ENCODE data around the gene TAF15. TPM values are rescaled to one million over a fixed set of nuclear protein-coding genes. Genes with fewer than 3 reads are reported as not detected.

Gene TAF15
- total and polyA plus RNA-seq, 2 donors (not counting 1 experiment from before 2014, with no cell fraction given): 51.0 to 246 TPM

GRCh38 chr17:35765086-35765710 is 44.1 kb upstream of the TAF15 start:
- ChIA-PET POLR2A (interaction anchor here (1.0 to 1.7 kb wide), 3 partner anchors 37 to 44 kb away, joined by 3 to 33 read pairs (median 5); partner anchors contain the start of gene TAF15), CTCF (interaction anchor here (1.0 to 10.2 kb wide), 18 partner anchors 10 to 384 kb away, joined by 3 to 349 read pairs (median 10); partner anchors contain the start of genes MMP28, PEX12 and TAF15)
- Histone ChIP-seq H4K20me1 (ENCODE audit: control insufficient read depth, insufficient read depth, low read length, poor library complexity, severe bottlenecking) (no peaks in the 10 kb centered on the region), H3K9ac (ENCODE audit: low read length) (peak overlapping the region; percentile 85), H3K36me3 (replicated peaks in 1 of 2; ENCODE audit: control extremely low read depth in 1 of 2, control insufficient read depth in 1 of 2, extremely low read depth in 1 of 2, insufficient read depth in 2 of 2, low read length in 1 of 2) (no peaks in the 10 kb centered on the region), H3K9me3 (ENCODE audit: control extremely low read depth in 1 of 3, control insufficient read depth in 2 of 3, insufficient read depth in 1 of 3, low read length in 2 of 3) (peaks cover 0 to 2% (median 0%) of the 10 kb centered on the region in 3 donors), H3K27me3 (replicated peaks in 1 of 4; ENCODE audit: control extremely low read depth in 1 of 4, control insufficient read depth in 3 of 4, insufficient read depth in 4 of 4, low read length in 3 of 4) (no peaks in the 10 kb centered on the region), H3K27ac (ENCODE audit: low read length in 2 of 2) (no peak overlapping the region), H3K79me2 (ENCODE audit: control insufficient read depth, insufficient read depth, low read length) (no peaks in the 10 kb centered on the region), H3K4me1 (ENCODE audit: control insufficient read depth in 2 of 2, insufficient read depth in 2 of 2, low read length in 2 of 2) (peaks cover 7 to 13% of the 10 kb centered on the region in 2 donors), H2AFZ (ENCODE audit: insufficient read depth, low read depth, low read length, poor library complexity, severe bottlenecking) (peak overlapping the region; percentile 99), H3K4me3 (ENCODE audit: control extremely low read depth in 1 of 5, extremely low read depth in 1 of 5, insufficient read depth in 1 of 5, low read depth in 2 of 5, low read length in 4 of 5) (peak overlapping the region in 2 of 5 experiments; percentile 82 to 88), H3K4me2 (replicated peaks; ENCODE audit: low read depth, low read length, poor library complexity, severe bottlenecking) (peak overlapping the region; percentile 99)
- Mint-ChIP-seq H3K4me3 (peak overlapping the region; percentile 94), H3K27me3 (no peaks in the 10 kb centered on the region), H3K4me1 (peaks cover 8% of the 10 kb centered on the region), H3K27ac (peak overlapping the region; percentile 89), H3K9me3 (ENCODE audit: insufficient read depth) (no peaks in the 10 kb centered on the region)
- ATAC-seq (ENCODE audit: low read depth) (no peak), DNase-seq (no peak)
- intact Hi-C loops (cut with micrococcal nuclease): loop anchor here (2.0 to 10.0 kb wide), 2 partner anchors 720 to 784 kb away; partner anchors contain the start of genes LIG3 and ZNHIT3
- 93% methylated on average over 8 of the region's 11 CpGs for WGBS (ENCODE audit: insufficient coverage)
- TF ChIP-seq EZH2 (IDR thresholded peaks at IDR 0.05; ENCODE audit: borderline replicate concordance, insufficient read depth, low read depth, low read length, poor library complexity, severe bottlenecking): no peak
- TF ChIP-seq, protein P1, sequence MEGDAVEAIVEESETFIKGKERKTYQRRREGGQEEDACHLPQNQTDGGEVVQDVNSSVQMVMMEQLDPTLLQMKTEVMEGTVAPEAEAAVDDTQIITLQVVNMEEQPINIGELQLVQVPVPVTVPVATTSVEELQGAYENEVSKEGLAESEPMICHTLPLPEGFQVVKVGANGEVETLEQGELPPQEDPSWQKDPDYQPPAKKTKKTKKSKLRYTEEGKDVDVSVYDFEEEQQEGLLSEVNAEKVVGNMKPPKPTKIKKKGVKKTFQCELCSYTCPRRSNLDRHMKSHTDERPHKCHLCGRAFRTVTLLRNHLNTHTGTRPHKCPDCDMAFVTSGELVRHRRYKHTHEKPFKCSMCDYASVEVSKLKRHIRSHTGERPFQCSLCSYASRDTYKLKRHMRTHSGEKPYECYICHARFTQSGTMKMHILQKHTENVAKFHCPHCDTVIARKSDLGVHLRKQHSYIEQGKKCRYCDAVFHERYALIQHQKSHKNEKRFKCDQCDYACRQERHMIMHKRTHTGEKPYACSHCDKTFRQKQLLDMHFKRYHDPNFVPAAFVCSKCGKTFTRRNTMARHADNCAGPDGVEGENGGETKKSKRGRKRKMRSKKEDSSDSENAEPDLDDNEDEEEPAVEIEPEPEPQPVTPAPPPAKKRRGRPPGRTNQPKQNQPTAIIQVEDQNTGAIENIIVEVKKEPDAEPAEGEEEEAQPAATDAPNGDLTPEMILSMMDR (IDR thresholded peaks at IDR 0.05): no peak

All from B cell (primary cell).